GM23338 (cell line): Measurements from ENCODE around the gene LRRIQ3. TPM values are rescaled to one million over a fixed set of nuclear protein-coding genes. Genes with fewer than 3 reads are reported as not detected.
"Not testable (repeated sequence)": the region's sequence is repeated elsewhere in the genome, so short reads cannot be mapped to it uniquely, and the experiment has no call there.

ENCODE experiments used
- ATAC-seq: fragments of 200-7000 bp; cut with Tn5 transposase; 3 replicates; pipeline ENCODE4 v1.9.1; 2020
- DNase-seq: peaks from one replicate; pipeline ENCODE4 v3.0.0-alpha.2; 2015; ENCODE audit warnings: low spot score
- H2AFZ ChIP-seq: fragments of 200-600 bp; sonication (generic); 2 replicates; pipeline ENCODE4 v1.8.0; 2016; ENCODE audit warnings: antibody characterized with exemption, mild to moderate bottlenecking, moderate library complexity
- H3F3A ChIP-seq: fragments of 200-600 bp; sonication (generic); replicated peaks from 2 replicates; pipeline ENCODE4 v1.8.0; 2017; ENCODE audit warnings: antibody characterized with exemption, mixed run types, low read depth
- H3K27ac ChIP-seq: fragments of 200-600 bp; sonication (generic); 2 replicates; pipeline ENCODE4 v1.6.1; 2016; ENCODE audit warnings: low read depth
- H3K27me3 ChIP-seq: fragments of 200-600 bp; sonication (generic); 2 replicates; pipeline ENCODE4 v1.8.0; 2016; ENCODE audit warnings: mild to moderate bottlenecking, mixed run types, moderate library complexity; ENCODE audit not compliant: insufficient read depth
- H3K36me3 ChIP-seq: fragments of 200-600 bp; sonication (generic); 2 replicates; pipeline ENCODE4 v1.8.0; 2016; ENCODE audit warnings: mild to moderate bottlenecking; ENCODE audit not compliant: insufficient read depth
- H3K4me1 ChIP-seq: fragments of 200-600 bp; sonication (generic); 2 replicates; pipeline ENCODE4 v1.8.0; 2016; ENCODE audit warnings: mild to moderate bottlenecking, moderate library complexity; ENCODE audit not compliant: insufficient read depth
- H3K4me2 ChIP-seq: fragments of 200-600 bp; sonication (generic); 2 replicates; pipeline ENCODE4 v1.7.1; 2017; ENCODE audit warnings: mixed run types
- H3K4me3 ChIP-seq: fragments of 200-600 bp; sonication (generic); 2 replicates; pipeline ENCODE4 v1.6.1; 2016; ENCODE audit warnings: mixed run types
- H3K79me2 ChIP-seq: fragments of 200-600 bp; sonication (generic); replicated peaks from 2 replicates; pipeline ENCODE4 v1.8.0; 2017; ENCODE audit warnings: mild to moderate bottlenecking; ENCODE audit not compliant: insufficient read depth
- H3K9me2 ChIP-seq: fragments of 200-600 bp; sonication (generic); 2 replicates; pipeline ENCODE4 v1.8.0; 2017; ENCODE audit not compliant: insufficient read depth
- H4K20me1 ChIP-seq: fragments of 200-600 bp; sonication (generic); replicated peaks from 2 replicates; pipeline ENCODE4 v1.8.0; 2017; ENCODE audit warnings: mild to moderate bottlenecking; ENCODE audit not compliant: insufficient read depth
- H3K27ac Mint-ChIP-seq: 2 replicates; pipeline ENCODE4 v1.8.0; 2020; ENCODE audit warnings: inconsistent platforms, mild to moderate bottlenecking, moderate library complexity, mixed read lengths
- H3K27me3 Mint-ChIP-seq: 3 replicates; pipeline ENCODE4 v1.8.0; 2022; ENCODE audit warnings: low read depth, mild to moderate bottlenecking, moderate library complexity, mixed read lengths, inconsistent platforms; ENCODE audit not compliant: insufficient read depth, poor library complexity
- H3K36me3 Mint-ChIP-seq: 3 replicates; pipeline ENCODE4 v1.8.0; 2021; ENCODE audit warnings: low read depth, mild to moderate bottlenecking, inconsistent platforms, moderate library complexity, mixed read lengths
- H3K4me1 Mint-ChIP-seq: 3 replicates; pipeline ENCODE4 v1.8.0; 2020; ENCODE audit warnings: mild to moderate bottlenecking, inconsistent platforms, mixed read lengths
- H3K4me3 Mint-ChIP-seq: 3 replicates; pipeline ENCODE4 v1.8.0; 2021; ENCODE audit warnings: moderate library complexity, mild to moderate bottlenecking, inconsistent platforms, mixed read lengths
- H3K9me3 Mint-ChIP-seq: 3 replicates; pipeline ENCODE4 v1.8.0; 2020; ENCODE audit warnings: moderate library complexity, mild to moderate bottlenecking, inconsistent platforms, mixed read lengths
- CREB1 ChIP-seq: fragments of 250-450 bp; sonication (Bioruptor Pico); IDR thresholded peaks from 2 replicates; pipeline ENCODE4 v1.5.0; 2020; ENCODE audit warnings: low read depth, mild to moderate bottlenecking, moderate library complexity
- ETS1 ChIP-seq: IDR thresholded peaks from 2 replicates; pipeline ENCODE4 v1.6.1; 2016; ENCODE audit warnings: antibody characterized with exemption
- EZH2 ChIP-seq: fragments of 200-600 bp; sonication (generic); IDR thresholded peaks from one replicate; pipeline ENCODE4 v1.8.0; 2017; ENCODE audit warnings: antibody characterized with exemption, mild to moderate bottlenecking, low read depth; ENCODE audit not compliant: unreplicated experiment
- EZH2phosphoT487 ChIP-seq: fragments of 200-600 bp; sonication (generic); IDR thresholded peaks from one replicate; pipeline ENCODE4 v1.8.1; 2018; ENCODE audit warnings: antibody characterized with exemption; ENCODE audit not compliant: unreplicated experiment
- JUNB ChIP-seq: IDR thresholded peaks from one replicate; pipeline ENCODE4 v1.6.1; 2016; ENCODE audit warnings: antibody characterized with exemption; ENCODE audit not compliant: unreplicated experiment
- NANOG ChIP-seq: IDR thresholded peaks from 2 replicates; pipeline ENCODE4 v1.6.1; 2016; ENCODE audit warnings: antibody characterized with exemption, borderline replicate concordance
- POLR2AphosphoS5 ChIP-seq: IDR thresholded peaks from 2 replicates; pipeline ENCODE4 v1.6.1; 2016; ENCODE audit warnings: antibody characterized with exemption, low read depth
- REST ChIP-seq: IDR thresholded peaks from one replicate; pipeline ENCODE4 v1.6.1; 2018; ENCODE audit warnings: antibody characterized with exemption; ENCODE audit not compliant: unreplicated experiment
- ZNF331 ChIP-seq: fragments of 250-450 bp; sonication (Bioruptor Pico); IDR thresholded peaks from 2 replicates; pipeline ENCODE4 v1.5.0; 2020; ENCODE audit warnings: low read depth, mild to moderate bottlenecking, moderate library complexity
- ZNF462 ChIP-seq: fragments of 250-450 bp; sonication (Bioruptor Pico); IDR thresholded peaks from 2 replicates; pipeline ENCODE4 v1.5.0; 2020; ENCODE audit warnings: mild to moderate bottlenecking, moderate library complexity
- polyA plus RNA-seq: library from polyadenylated mRNA; unstranded; fragments of >200 nt; fragmentation: Nextera tagmentation; extraction: Ambion mirVana; gene quantifications from 2 replicates; pipeline ENCODE4 v1.2.1, GENCODE V29; 2016
- total RNA-seq: library from RNA; depleted of rRNA; stranded (reverse); fragments of >200 nt; shearing (Covaris generic); gene quantifications from 2 replicates; pipeline ENCODE4 v1.2.3, GENCODE V29; 2014

LRRIQ3 gene
- total and polyA plus RNA-seq, 2 experiments from 2014 or later = 0.21 to 0.36 TPM

- H3K4me1 Mint-ChIP-seq, H3K27ac Mint-ChIP-seq, H2AFZ ChIP-seq, H3K79me2 ChIP-seq, H3K27ac ChIP-seq, H3K27me3 Mint-ChIP-seq, H3K9me3 Mint-ChIP-seq, H3F3A ChIP-seq, H3K36me3 ChIP-seq, DNase-seq, H3K4me3 ChIP-seq, H3K4me2 ChIP-seq, H3K4me3 Mint-ChIP-seq, H3K9me2 ChIP-seq, ATAC-seq, H3K4me1 ChIP-seq, H3K27me3 ChIP-seq, H4K20me1 ChIP-seq, H3K36me3 Mint-ChIP-seq: not testable (repeated sequence)
Observed at GRCh38 chr1:74174423-74174822, 23.6 kb downstream of the LRRIQ3 start.

- Histone ChIP-seq H3K36me3 (no peaks in the 10 kb centered on the region), H3F3A (no peaks in the 10 kb centered on the region), H3K9me2 (no peaks in the 10 kb centered on the region), H3K27me3 (no peaks in the 10 kb centered on the region), H3K4me2 (no peak overlapping the region), H2AFZ (no peak overlapping the region), H3K4me1 (no peaks in the 10 kb centered on the region), H4K20me1 (no peaks in the 10 kb centered on the region), H3K79me2 (no peaks in the 10 kb centered on the region), H3K27ac (no peak overlapping the region), H3K4me3 (no peak overlapping the region)
- no peaks in the 10 kb centered on the region for H3K4me1 Mint-ChIP-seq
- H3K36me3 Mint-ChIP-seq = no peaks in the 10 kb centered on the region
- H3K4me3 Mint-ChIP-seq = no peak overlapping the region
- H3K27ac Mint-ChIP-seq = no peak overlapping the region
- H3K9me3 Mint-ChIP-seq = no peaks in the 10 kb centered on the region
- ATAC-seq (no peak), DNase-seq (no peak)
- no peaks in the 10 kb centered on the region for H3K27me3 Mint-ChIP-seq
- TF ChIP-seq EZH2 (no peak), POLR2AphosphoS5 (no peak), NANOG (no peak), ZNF331 (no peak), JUNB (no peak), CREB1 (CRISPR knock-in tag) (no peak), ETS1 (no peak), EZH2phosphoT487 (no peak), ZNF462 (no peak), REST (no peak)
Observed at GRCh38 chr1:74162333-74162732, 35.6 kb downstream of the LRRIQ3 start.
